ENCODE measurements around the gene HDAC7. TPM values are rescaled to one million over a fixed set of nuclear protein-coding genes. Genes with fewer than 3 reads are reported as not detected.
A peak's percentile ranks its signal among the peaks of the same experiment; 100 is the strongest.

Gene HDAC7
- total and polyA plus RNA-seq, 4 donors: 3.5 to 14.7 (median 7.2) TPM

GRCh38 chr12:47801170-47801903 is 18.4 kb downstream of the HDAC7 start:
- peaks cover 0 to 2% (median 0%) of the 10 kb centered on the region in 4 donors for H3K36me3 ChIP-seq (ENCODE audit: control insufficient read depth in 4 of 4, insufficient read depth in 3 of 4, low read depth in 1 of 4, low read length in 3 of 4)
- DNase-seq (ENCODE audit: low spot score): no peak

GRCh38 chr12:47800582-47800981 is 19.1 kb downstream of the HDAC7 start:
- H3K9me3 ChIP-seq (ENCODE audit: control insufficient read depth in 4 of 4, low read length in 3 of 4): no peaks in the 10 kb centered on the region
- H3K27ac ChIP-seq (ENCODE audit: low read depth in 1 of 2, low read length in 2 of 2): no peak overlapping the region
- 94% methylated on average over 7 of the region's 7 CpGs for WGBS
- TF ChIP-seq NR2F2 (IDR thresholded peaks at IDR 0.05) (no peak), JUND (IDR thresholded peaks at IDR 0.05) (no peak), HNF4G (IDR thresholded peaks at IDR 0.05) (no peak), CTCF (IDR thresholded peaks at IDR 0.05; ENCODE audit: low read depth, low read length, missing input control) (no peak), SP1 (IDR thresholded peaks at IDR 0.05) (no peak), ZBTB33 (IDR thresholded peaks at IDR 0.05) (no peak), YY1 (IDR thresholded peaks at IDR 0.05) (no peak), ATF3 (IDR thresholded peaks at IDR 0.05) (no peak)

More at GRCh38 chr12:47801170-47801903, 18.4 kb downstream of the HDAC7 start:
- Histone ChIP-seq H3K4me1 (ENCODE audit: control insufficient read depth in 4 of 4, insufficient read depth in 4 of 4, low read length in 3 of 4) (peaks cover 0 to 18% (median 5%) of the 10 kb centered on the region in 4 donors), H3K9ac (ENCODE audit: low read depth in 1 of 2, low read length in 2 of 2) (peak overlapping the region in 1 of 2 donors; percentile 46), H3K4me3 (ENCODE audit: low read depth in 1 of 3, low read length in 3 of 3) (no peak overlapping the region), H3K27ac (ENCODE audit: low read depth in 1 of 2, low read length in 2 of 2) (peak overlapping the region; percentile 22 to 29), H3K27me3 (ENCODE audit: control insufficient read depth in 4 of 4, insufficient read depth in 4 of 4, low read length in 3 of 4) (no peaks in the 10 kb centered on the region), H3K9me3 (ENCODE audit: control insufficient read depth in 4 of 4, low read length in 3 of 4) (no peaks in the 10 kb centered on the region)
- WGBS: 75% methylated on average over 7 of the region's 7 CpGs
- TF ChIP-seq RAD21 (IDR thresholded peaks at IDR 0.05) (peak in 1 of 2 donors; percentile 35), REST (IDR thresholded peaks at IDR 0.05) (no peak), NR2F2 (IDR thresholded peaks at IDR 0.05) (no peak), FOXA1 (IDR thresholded peaks at IDR 0.05) (no peak), SP1 (IDR thresholded peaks at IDR 0.05) (no peak), TAF1 (conservative IDR thresholded peaks at IDR 0.05) (no peak), CTCF (IDR thresholded peaks at IDR 0.05; ENCODE audit: low read depth, low read length, missing input control) (peak; percentile 17), ATF3 (IDR thresholded peaks at IDR 0.05) (no peak), JUND (IDR thresholded peaks at IDR 0.05) (no peak)

More at GRCh38 chr12:47800582-47800981, 19.1 kb downstream of the HDAC7 start:
- no peaks in the 10 kb centered on the region for H3K27me3 ChIP-seq (ENCODE audit: control insufficient read depth in 4 of 4, insufficient read depth in 4 of 4, low read length in 3 of 4)
- H3K4me3 ChIP-seq (ENCODE audit: low read depth in 1 of 3, low read length in 3 of 3): no peak overlapping the region
- H3K36me3 ChIP-seq (ENCODE audit: control insufficient read depth in 4 of 4, insufficient read depth in 3 of 4, low read depth in 1 of 4, low read length in 3 of 4): peaks cover 0 to 2% (median 0%) of the 10 kb centered on the region in 4 donors
- H3K9ac ChIP-seq (ENCODE audit: low read depth in 1 of 2, low read length in 2 of 2): no peak overlapping the region
- DNase-seq (ENCODE audit: low spot score): no peak
- H3K4me1 ChIP-seq (ENCODE audit: control insufficient read depth in 4 of 4, insufficient read depth in 4 of 4, low read length in 3 of 4): peaks cover 0 to 18% (median 5%) of the 10 kb centered on the region in 4 donors

Data from liver (tissue), 9 donors.